Activated B cell treated with CpG ODN at 0.5 μM for 24 hours (primary cell): ENCODE measurements around the gene PSIP1. TPM values are rescaled to one million over a fixed set of nuclear protein-coding genes. Genes with fewer than 3 reads are reported as not detected.
A peak's percentile ranks its signal among the peaks of the same experiment; 100 is the strongest.

Experiments used
- ATAC-seq: fragments of 200-7000 bp; cut with Tn5 transposase; one replicate; pipeline ENCODE4 v1.10.0; 2021; ENCODE audit warnings: low read depth, mild to moderate bottlenecking, moderate library complexity
- CTCF ChIA-PET: fragments of 350-600 bp; sonication (Branson Sonifier 250); formaldehyde crosslinking; loops from one replicate; lab custom pipeline; 2021; ENCODE audit warnings: antibody characterized with exemption; lab: Charles Lee
- POLR2A ChIA-PET: fragments of 350-600 bp; sonication (Branson Sonifier 250); formaldehyde crosslinking; loops from one replicate; lab custom pipeline; 2021; ENCODE audit warnings: antibody characterized with exemption; lab: Charles Lee
- DNase-seq: peaks from one replicate; pipeline ENCODE4 v3.0.0; 2022
- H3K27ac Mint-ChIP-seq: one replicate; pipeline ENCODE4 v1.8.0; 2020; ENCODE audit warnings: mixed read lengths
- H3K27me3 Mint-ChIP-seq: one replicate; pipeline ENCODE4 v1.8.0; 2021; ENCODE audit warnings: mixed read lengths
- H3K36me3 Mint-ChIP-seq: one replicate; pipeline ENCODE4 v1.8.0; 2021; ENCODE audit warnings: low read depth, mixed read lengths
- H3K4me1 Mint-ChIP-seq: one replicate; pipeline ENCODE4 v1.8.0; 2021; ENCODE audit warnings: mixed read lengths
- H3K4me3 Mint-ChIP-seq: one replicate; pipeline ENCODE4 v1.8.0; 2020; ENCODE audit warnings: mild to moderate bottlenecking, mixed read lengths
- H3K9me3 Mint-ChIP-seq: one replicate; pipeline ENCODE4 v1.8.0; 2020; ENCODE audit warnings: mixed read lengths
- CTCF ChIP-seq: fragments of 200-600 bp; IDR thresholded peaks from one replicate; pipeline ENCODE4 v1.8.0; 2022; ENCODE audit warnings: antibody characterized with exemption, mild to moderate bottlenecking
- intact Hi-C: fragments of 100-400 bp; cut with micrococcal nuclease; formaldehyde crosslinking; loops from one replicate; pipeline ENCODE4 v1.15.1; 2024
- total RNA-seq: library from RNA; stranded (reverse); gene quantifications from 2 replicates; pipeline ENCODE4 v1.2.3, GENCODE V29; 2022

Gene PSIP1
- total RNA-seq, 1 donor from 2014 or later = 57.2 TPM

DNA sequence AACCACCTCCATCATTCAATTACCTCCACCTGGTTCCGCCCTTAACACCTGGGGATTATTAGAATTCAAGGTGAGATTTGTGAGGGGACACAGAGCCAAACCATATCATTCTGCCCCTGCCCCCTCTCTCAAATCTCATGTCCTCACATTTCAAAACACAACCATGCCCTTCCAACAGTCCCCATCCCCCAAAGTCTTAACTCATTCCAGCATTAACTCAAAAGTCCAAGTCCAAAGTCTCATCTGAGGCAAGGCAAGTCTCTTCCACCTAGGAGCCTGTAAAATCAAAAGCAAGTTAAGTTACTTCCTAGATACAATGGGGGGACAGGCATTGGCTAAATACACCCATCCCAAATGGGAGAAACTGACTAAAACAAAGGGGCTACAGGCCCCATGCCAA lies 18.8 kb downstream of the PSIP1 start:
- no peak overlapping the region for H3K27ac Mint-ChIP-seq

GRCh38 chr9:15485836-15486666 lies 24.7 kb downstream of the PSIP1 start:
- ChIA-PET CTCF (no interaction called here), POLR2A (no interaction called here)
- H3K27ac Mint-ChIP-seq = no peak overlapping the region
- ATAC-seq = no peak
- H3K4me3 Mint-ChIP-seq = no peak overlapping the region
- H3K36me3 Mint-ChIP-seq = peaks cover 69% of the 10 kb centered on the region
- TF ChIP-seq CTCF = no peak
- H3K9me3 Mint-ChIP-seq = no peaks in the 10 kb centered on the region
- H3K27me3 Mint-ChIP-seq = no peaks in the 10 kb centered on the region
- H3K4me1 Mint-ChIP-seq = peaks cover 18% of the 10 kb centered on the region
- no peak for DNase-seq
- intact Hi-C loops = loop anchor here (1.0 to 5.0 kb wide), 4 partner anchors 24 to 274 kb away; partner anchors contain the start of gene PSIP1

More for the DNA sequence above, 18.8 kb downstream of the PSIP1 start:
- Mint-ChIP-seq H3K4me1 (peaks cover 19% of the 10 kb centered on the region), H3K27me3 (no peaks in the 10 kb centered on the region), H3K4me3 (no peak overlapping the region), H3K36me3 (peaks cover 71% of the 10 kb centered on the region), H3K9me3 (peaks cover 5% of the 10 kb centered on the region)
- CTCF ChIA-PET = no interaction called here
- intact Hi-C loops = no loop called here
- DNase-seq = no peak
- TF ChIP-seq CTCF = no peak
- POLR2A ChIA-PET = interaction anchor here (0.6 kb wide), 1 partner anchor 46 kb away, joined by 4 read pairs; no protein-coding TSS in a partner anchor
- no peak for ATAC-seq

DNA sequence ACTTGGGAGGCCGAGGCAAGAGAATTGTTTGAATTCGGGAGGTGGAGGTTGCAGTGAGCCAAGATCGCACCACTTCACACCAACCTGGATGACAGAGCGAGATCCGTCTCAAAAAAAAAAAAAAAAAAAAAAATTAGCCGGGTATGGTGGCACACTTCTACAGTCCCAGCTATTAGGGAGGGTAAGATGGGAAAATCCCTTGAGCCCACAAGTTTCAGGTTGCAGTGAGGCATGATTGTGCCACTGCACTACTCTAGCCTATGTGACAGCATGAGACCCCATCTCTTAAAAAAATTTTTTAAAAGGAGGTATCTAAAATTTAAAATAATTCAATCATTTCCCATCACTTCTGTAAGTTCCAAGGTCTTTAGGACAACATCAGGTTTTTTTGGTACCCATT lies 26.0 kb downstream of the PSIP1 start:
- CTCF ChIA-PET = interaction anchor here (0.6 kb wide), 1 partner anchor 15 kb away, joined by 3 read pairs; no protein-coding TSS in a partner anchor
- Mint-ChIP-seq H3K36me3 (peaks cover 67% of the 10 kb centered on the region), H3K27ac (no peak overlapping the region), H3K4me3 (no peak overlapping the region), H3K9me3 (no peaks in the 10 kb centered on the region), H3K27me3 (no peaks in the 10 kb centered on the region), H3K4me1 (peaks cover 18% of the 10 kb centered on the region)
- ATAC-seq (no peak), DNase-seq (no peak)
- intact Hi-C loops = loop anchor here (5.0 kb wide), 1 partner anchor 273 kb away; no protein-coding TSS in a partner anchor
- POLR2A ChIA-PET = no interaction called here
- TF ChIP-seq CTCF = no peak

- Mint-ChIP-seq H3K27me3 (no peaks in the 10 kb centered on the region), H3K4me1 (peaks cover 18% of the 10 kb centered on the region), H3K27ac (peak overlapping the region; percentile 8), H3K4me3 (no peak overlapping the region), H3K36me3 (peaks cover 61% of the 10 kb centered on the region), H3K9me3 (no peaks in the 10 kb centered on the region)
- POLR2A ChIA-PET = interaction anchor here (1.1 kb wide), 1 partner anchor 71 kb away, joined by 3 read pairs; the partner anchor contains the start of gene CCDC171
- DNase-seq (no peak), ATAC-seq (no peak)
- intact Hi-C loops = no loop called here
- no peak for TF ChIP-seq CTCF
- CTCF ChIA-PET = interaction anchor here (1.5 kb wide), 1 partner anchor 13 kb away, joined by 3 read pairs; no protein-coding TSS in a partner anchor
Observed at GRCh38 chr9:15482146-15482545, 28.6 kb downstream of the PSIP1 start.

- no peaks in the 10 kb centered on the region for H3K9me3 Mint-ChIP-seq
- DNase-seq = no peak
- H3K27ac Mint-ChIP-seq = no peak overlapping the region
- H3K27me3 Mint-ChIP-seq = no peaks in the 10 kb centered on the region
- ATAC-seq = no peak
- no peak for TF ChIP-seq CTCF
- ChIA-PET POLR2A (no interaction called here), CTCF (no interaction called here)
- peaks cover 15% of the 10 kb centered on the region for H3K4me1 Mint-ChIP-seq
- H3K4me3 Mint-ChIP-seq = no peak overlapping the region
- H3K36me3 Mint-ChIP-seq = peaks cover 56% of the 10 kb centered on the region
- intact Hi-C loops = loop anchor here (2.0 kb wide), 1 partner anchor 15 kb away; no protein-coding TSS in a partner anchor
Observed at GRCh38 chr9:15480028-15480427, 30.7 kb downstream of the PSIP1 start.
